Measurements from ENCODE around the gene EML6. TPM values are rescaled to one million over a fixed set of nuclear protein-coding genes. Genes with fewer than 3 reads are reported as not detected.

EML6 gene
- 1.3 to 1.5 TPM (median 1.4 TPM) in 5 replicates for total RNA-seq (2022; extraction: Qiagen RNA extraction)

GRCh38 chr2:54723131-54723995, at the start of gene EML6:
Gene EML6 (plus strand): TSS chr2:54723662. CDS start chr2:54725062, 1,400 bp downstream.

Measured in A549 treated with AZD2906 at 1 μM for 4 hours (cell line).